Measurements from ENCODE around the gene TRIM41.

The TRIM41 gene

DNA sequence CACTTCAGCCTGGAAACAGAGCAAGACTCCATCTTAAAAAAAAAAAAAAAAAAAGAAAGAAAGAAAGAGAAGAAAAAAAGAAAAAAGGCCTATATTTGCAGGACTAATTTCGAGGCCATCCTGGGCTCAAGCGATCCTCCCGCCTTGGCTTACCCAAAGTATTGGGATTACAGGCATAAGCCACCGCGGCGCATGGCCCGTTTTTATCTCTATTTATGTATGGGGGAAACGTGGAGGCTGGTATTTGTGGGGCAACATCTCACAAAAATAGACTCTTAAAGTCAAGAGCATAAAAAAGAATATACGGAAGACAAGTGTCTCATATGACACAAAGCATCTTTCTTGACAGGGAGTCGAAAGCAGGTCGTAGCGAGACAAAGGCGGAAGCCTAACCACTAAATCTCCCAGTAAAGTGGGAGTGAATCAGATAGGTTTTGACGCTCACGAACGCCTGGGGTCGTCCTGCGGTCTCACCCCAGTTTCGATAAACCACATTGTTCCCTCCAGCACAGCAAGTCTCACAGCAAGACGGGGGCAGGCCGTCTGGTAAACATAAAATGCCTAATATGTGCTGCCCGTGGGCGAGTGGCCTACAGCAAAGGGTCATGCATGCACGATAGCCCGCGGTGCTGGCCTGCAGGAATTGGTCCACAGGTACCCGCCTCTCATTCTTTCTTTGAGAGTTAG lies 1.8 kb upstream of the TRIM41 start:
- Histone ChIP-seq H3K4me1 (ENCODE audit: insufficient read depth, insufficient read length) (peaks cover 6% of the 10 kb centered on the region), H3K27me3 (ENCODE audit: insufficient read depth, insufficient read length) (no peaks in the 10 kb centered on the region), H3K9ac (ENCODE audit: insufficient read length, low read depth) (peak overlapping the region; percentile 59), H3K36me3 (ENCODE audit: insufficient read depth, insufficient read length, low read length) (peaks cover 13% of the 10 kb centered on the region), H3K4me3 (ENCODE audit: insufficient read length, low read depth) (peak overlapping the region; percentile 19), H3K9me3 (ENCODE audit: insufficient read depth, low read length) (no peaks in the 10 kb centered on the region)
- TF ChIP-seq SUZ12 (IDR thresholded peaks at IDR 0.05; ENCODE audit: extremely low read depth, insufficient read depth, insufficient read length), result no peak
- no peak for TF ChIP-seq ZNF274 (IDR thresholded peaks at IDR 0.05; ENCODE audit: low read depth, low read length)
- no peak for DNase-seq (ENCODE audit: low read depth, low spot score)

- Histone ChIP-seq H3K9me3 (ENCODE audit: insufficient read depth, low read length) (no peaks in the 10 kb centered on the region), H3K36me3 (ENCODE audit: insufficient read depth, insufficient read length, low read length) (peaks cover 17% of the 10 kb centered on the region), H3K4me1 (ENCODE audit: insufficient read depth, insufficient read length) (peaks cover 5% of the 10 kb centered on the region), H3K9ac (ENCODE audit: insufficient read length, low read depth) (peak overlapping the region; percentile 97), H3K27me3 (ENCODE audit: insufficient read depth, insufficient read length) (no peaks in the 10 kb centered on the region), H3K4me3 (ENCODE audit: insufficient read length, low read depth) (peak overlapping the region; percentile 80)
- TF ChIP-seq YY1 (IDR thresholded peaks at IDR 0.05; ENCODE audit: insufficient read depth, insufficient read length) (peak; percentile 34), SUZ12 (IDR thresholded peaks at IDR 0.05; ENCODE audit: extremely low read depth, insufficient read depth, insufficient read length) (no peak), ZNF274 (IDR thresholded peaks at IDR 0.05; ENCODE audit: low read depth, low read length) (no peak)
- DNase-seq (ENCODE audit: low read depth, low spot score), result peak; percentile 82
Measured at GRCh38 chr5:181221792-181222629, 1.1 kb upstream of the TRIM41 start.

DNA sequence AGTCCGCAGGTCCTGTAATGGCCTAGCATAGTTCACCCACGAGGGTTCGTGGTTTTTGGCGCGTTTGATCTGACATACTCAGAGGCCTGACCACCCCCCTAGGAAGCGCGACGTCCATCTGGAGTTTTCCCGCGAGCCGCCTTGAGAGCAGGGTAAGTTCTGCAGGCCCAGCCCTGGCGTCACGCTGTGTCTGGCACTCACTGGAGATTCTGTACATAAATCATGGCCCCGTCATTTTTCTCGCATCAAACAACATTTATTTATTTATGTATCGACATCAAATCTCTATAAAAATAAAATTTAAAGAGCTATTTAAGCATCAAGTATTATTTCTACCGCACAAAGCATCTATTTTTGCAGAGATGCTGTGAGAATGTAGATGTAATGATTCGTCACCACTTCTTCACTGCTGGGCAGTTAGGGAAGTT lies 437 bp upstream of the TRIM41 start:
- peaks cover 17% of the 10 kb centered on the region for H3K36me3 ChIP-seq (ENCODE audit: insufficient read depth, insufficient read length, low read length)
- H3K4me3 ChIP-seq (ENCODE audit: insufficient read length, low read depth), result peak overlapping the region; percentile 80
- TF ChIP-seq YY1 (IDR thresholded peaks at IDR 0.05; ENCODE audit: insufficient read depth, insufficient read length), result no peak
- no peak for TF ChIP-seq SUZ12 (IDR thresholded peaks at IDR 0.05; ENCODE audit: extremely low read depth, insufficient read depth, insufficient read length)
- TF ChIP-seq ZNF274 (IDR thresholded peaks at IDR 0.05; ENCODE audit: low read depth, low read length), result no peak
- H3K27me3 ChIP-seq (ENCODE audit: insufficient read depth, insufficient read length), result no peaks in the 10 kb centered on the region
- peak overlapping the region; percentile 97 for H3K9ac ChIP-seq (ENCODE audit: insufficient read length, low read depth)
- DNase-seq (ENCODE audit: low read depth, low spot score), result no peak
- peaks cover 5% of the 10 kb centered on the region for H3K4me1 ChIP-seq (ENCODE audit: insufficient read depth, insufficient read length)
- no peaks in the 10 kb centered on the region for H3K9me3 ChIP-seq (ENCODE audit: insufficient read depth, low read length)

- Histone ChIP-seq H3K36me3 (ENCODE audit: insufficient read depth, insufficient read length, low read length) (peaks cover 17% of the 10 kb centered on the region), H3K27me3 (ENCODE audit: insufficient read depth, insufficient read length) (no peaks in the 10 kb centered on the region), H3K9me3 (ENCODE audit: insufficient read depth, low read length) (no peaks in the 10 kb centered on the region), H3K9ac (ENCODE audit: insufficient read length, low read depth) (peak overlapping the region; percentile 97), H3K4me1 (ENCODE audit: insufficient read depth, insufficient read length) (peaks cover 5% of the 10 kb centered on the region), H3K4me3 (ENCODE audit: insufficient read length, low read depth) (peak overlapping the region; percentile 80)
- DNase-seq (ENCODE audit: low read depth, low spot score), result no peak
- no peak for TF ChIP-seq YY1 (IDR thresholded peaks at IDR 0.05; ENCODE audit: insufficient read depth, insufficient read length)
- no peak for TF ChIP-seq ZNF274 (IDR thresholded peaks at IDR 0.05; ENCODE audit: low read depth, low read length)
- no peak for TF ChIP-seq SUZ12 (IDR thresholded peaks at IDR 0.05; ENCODE audit: extremely low read depth, insufficient read depth, insufficient read length)
Measured at GRCh38 chr5:181223729-181224389, 778 bp downstream of the TRIM41 start.

DNA sequence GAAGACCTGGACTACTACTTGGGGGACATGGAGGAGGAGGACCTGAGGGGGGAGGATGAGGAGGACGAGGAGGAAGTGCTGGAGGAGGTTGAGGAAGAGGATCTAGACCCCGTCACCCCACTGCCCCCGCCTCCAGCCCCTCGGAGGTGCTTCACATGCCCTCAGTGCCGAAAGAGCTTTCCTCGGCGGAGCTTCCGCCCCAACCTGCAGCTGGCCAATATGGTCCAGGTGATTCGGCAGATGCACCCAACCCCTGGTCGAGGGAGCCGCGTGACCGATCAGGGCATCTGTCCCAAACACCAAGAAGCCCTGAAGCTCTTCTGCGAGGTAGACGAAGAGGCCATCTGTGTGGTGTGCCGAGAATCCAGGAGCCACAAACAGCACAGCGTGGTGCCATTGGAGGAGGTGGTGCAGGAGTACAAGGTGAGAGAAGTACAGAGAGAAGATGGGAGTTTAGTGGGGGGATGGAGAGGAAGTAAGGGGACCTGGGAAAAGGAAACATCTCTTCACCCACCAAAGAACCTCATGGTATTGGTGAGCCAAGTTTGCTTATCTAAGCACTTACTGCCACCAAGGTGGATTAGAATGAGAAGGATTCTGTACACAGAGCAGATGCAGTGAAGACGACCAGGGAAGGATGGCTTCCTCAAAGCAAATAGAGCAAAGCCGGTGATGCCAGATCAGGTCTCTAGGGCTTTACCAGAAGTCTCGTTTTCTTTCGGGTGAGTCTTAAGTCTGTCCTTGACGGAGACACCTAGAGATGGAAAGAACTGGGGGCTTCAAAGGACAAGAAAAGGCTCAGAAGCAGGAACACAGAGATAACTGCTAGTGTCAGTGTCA lies 1.5 kb downstream of the TRIM41 start:
- TF ChIP-seq ZNF274 (IDR thresholded peaks at IDR 0.05; ENCODE audit: low read depth, low read length) (no peak), SUZ12 (IDR thresholded peaks at IDR 0.05; ENCODE audit: extremely low read depth, insufficient read depth, insufficient read length) (no peak), YY1 (IDR thresholded peaks at IDR 0.05; ENCODE audit: insufficient read depth, insufficient read length) (no peak)
- H3K9ac ChIP-seq (ENCODE audit: insufficient read length, low read depth), result peak overlapping the region; percentile 97
- DNase-seq (ENCODE audit: low read depth, low spot score), result no peak
- peak overlapping the region; percentile 80 for H3K4me3 ChIP-seq (ENCODE audit: insufficient read length, low read depth)
- peaks cover 23% of the 10 kb centered on the region for H3K36me3 ChIP-seq (ENCODE audit: insufficient read depth, insufficient read length, low read length)
- no peaks in the 10 kb centered on the region for H3K27me3 ChIP-seq (ENCODE audit: insufficient read depth, insufficient read length)
- H3K4me1 ChIP-seq (ENCODE audit: insufficient read depth, insufficient read length), result peaks cover 5% of the 10 kb centered on the region
- H3K9me3 ChIP-seq (ENCODE audit: insufficient read depth, low read length), result no peaks in the 10 kb centered on the region

- Histone ChIP-seq H3K36me3 (ENCODE audit: insufficient read depth, insufficient read length, low read length) (peaks cover 55% of the 10 kb centered on the region), H3K4me3 (ENCODE audit: insufficient read length, low read depth) (no peak overlapping the region), H3K4me1 (ENCODE audit: insufficient read depth, insufficient read length) (no peaks in the 10 kb centered on the region), H3K9ac (ENCODE audit: insufficient read length, low read depth) (no peak overlapping the region), H3K27me3 (ENCODE audit: insufficient read depth, insufficient read length) (no peaks in the 10 kb centered on the region), H3K9me3 (ENCODE audit: insufficient read depth, low read length) (no peaks in the 10 kb centered on the region)
- TF ChIP-seq SUZ12 (IDR thresholded peaks at IDR 0.05; ENCODE audit: extremely low read depth, insufficient read depth, insufficient read length) (no peak), YY1 (IDR thresholded peaks at IDR 0.05; ENCODE audit: insufficient read depth, insufficient read length) (no peak), ZNF274 (IDR thresholded peaks at IDR 0.05; ENCODE audit: low read depth, low read length) (no peak)
- DNase-seq (ENCODE audit: low read depth, low spot score), result no peak
Measured at GRCh38 chr5:181229996-181230395, 6.9 kb downstream of the TRIM41 start.
